ENCODE results near the gene IGFLR1. TPM values are rescaled to one million over a fixed set of nuclear protein-coding genes. Genes with fewer than 3 reads are reported as not detected.
A peak's percentile ranks its signal among the peaks of the same experiment; 100 is the strongest.

Gene IGFLR1
- total and polyA plus RNA-seq, 2 donors (not counting 3 experiments of a cell fraction or from before 2014, with no cell fraction given) = 2.6 to 7.6 TPM

- Histone ChIP-seq H3K9me3 (replicated peaks; ENCODE audit: control insufficient read depth, insufficient read depth, low read length) (no peaks in the 10 kb centered on the region), H3K27ac (ENCODE audit: insufficient read depth, low read depth, low read length) (peak overlapping the region; percentile 64), H3K4me3 (replicated peaks in 1 of 3; ENCODE audit: insufficient read depth in 1 of 3, low read depth in 1 of 3, low read length in 3 of 3) (peak overlapping the region; percentile 50 to 78 (median 62)), H3K27me3 (ENCODE audit: control insufficient read depth in 2 of 2, insufficient read depth in 2 of 2, low read length in 2 of 2) (no peaks in the 10 kb centered on the region), H4K20me1 (replicated peaks; ENCODE audit: control insufficient read depth, extremely low read depth, insufficient read depth, low read length) (no peaks in the 10 kb centered on the region), H3K79me2 (ENCODE audit: control insufficient read depth, insufficient read depth, low read length) (no peaks in the 10 kb centered on the region), H3K36me3 (ENCODE audit: control insufficient read depth in 2 of 2, extremely low read depth in 1 of 2, insufficient read depth in 2 of 2, low read length in 2 of 2) (peaks cover 5 to 22% of the 10 kb centered on the region in 2 experiments), H3K4me1 (ENCODE audit: control insufficient read depth, extremely low read depth, insufficient read depth, low read length) (peaks cover 14% of the 10 kb centered on the region), H3K9me1 (replicated peaks; ENCODE audit: control insufficient read depth, extremely low read depth, insufficient read depth, low read length) (no peaks in the 10 kb centered on the region), H3K4me2 (ENCODE audit: insufficient read depth, low read length) (peak overlapping the region; percentile 85), H3K9ac (replicated peaks; ENCODE audit: extremely low read depth, insufficient read depth, low read length) (peak overlapping the region; percentile 57), H2AFZ (ENCODE audit: low read depth, low read length) (peak overlapping the region; percentile 97)
- POLR2A ChIA-PET = interaction anchor here (1.0 kb wide), 1 partner anchor 17 kb away, joined by 3 read pairs; no protein-coding TSS in a partner anchor
- dilution Hi-C loops (cut with MboI; ENCODE audit: extremely low pct_ligation_motif_present, low sequenced_read_pairs) (no loop called here), intact Hi-C loops (cut with micrococcal nuclease) (loop anchor here (1.0 kb wide), 3 partner anchors 23 to 191 kb away; no protein-coding TSS in a partner anchor)
- CTCF ChIA-PET = interaction anchor here (0.8 to 1.6 kb wide), 7 partner anchors 8 to 191 kb away, joined by 3 to 5 read pairs (median 3); partner anchors contain the start of gene LIN37
- BruUV-seq (replicated peaks) = no TSS peak
- DNase-seq (ENCODE audit: low read depth, low spot score) = peak; percentile 97
- FAIRE-seq = peak; percentile 96
- no peak for TF ChIP-seq GATA2 (IDR thresholded peaks at IDR 0.05; ENCODE audit: insufficient read depth, insufficient read length, low read depth, low read length)
- TF ChIP-seq MAX (IDR thresholded peaks at IDR 0.05; ENCODE audit: insufficient read depth, insufficient read length) = no peak
- TF ChIP-seq CTCF (IDR thresholded peaks at IDR 0.05; ENCODE audit: extremely low read depth in 1 of 2, insufficient read depth in 1 of 2, low read depth in 1 of 2, low read length in 2 of 2) = no peak
- TF ChIP-seq EZH2 (IDR thresholded peaks at IDR 0.05; ENCODE audit: borderline replicate concordance, low read depth, low read length, severe bottlenecking) = no peak
- peak; percentile 57 for TF ChIP-seq POLR2AphosphoS5 (IDR thresholded peaks at IDR 0.05; ENCODE audit: insufficient read depth, low read depth, low read length)
- TF ChIP-seq MYC (IDR thresholded peaks at IDR 0.05; ENCODE audit: low read depth, low read length) = no peak
- peak; percentile 25 for TF ChIP-seq FOS (IDR thresholded peaks at IDR 0.05; ENCODE audit: borderline replicate concordance, insufficient read depth, low read length)
- TF ChIP-seq POLR2A (IDR thresholded peaks at IDR 0.05; ENCODE audit: low read depth, low read length) = peak; percentile 72
- no peak for TF ChIP-seq JUN (IDR thresholded peaks at IDR 0.05; ENCODE audit: borderline replicate concordance, insufficient read depth, insufficient read length, low read depth)
Measured at GRCh38 chr19:35740423-35741202, 1.6 kb downstream of the IGFLR1 start.
